Smooth muscle cell (in vitro differentiated cells): ENCODE results near the gene C4BPB. TPM values are rescaled to one million over a fixed set of nuclear protein-coding genes. Genes with fewer than 3 reads are reported as not detected.

Experiments used
- DNase-seq: peaks from one replicate; lab custom pipeline; 2025; ENCODE audit not compliant: unreplicated experiment; lab: John Stamatoyannopoulos, UW
- H2AFZ ChIP-seq: fragments of 200-600 bp; sonication (generic); 2 replicates; pipeline ENCODE4 v1.6.0; 2016; ENCODE audit warnings: antibody characterized with exemption, low read depth, mild to moderate bottlenecking
- H3F3A ChIP-seq: fragments of 200-600 bp; sonication (generic); 2 replicates; pipeline ENCODE4 v1.6.0; 2017; ENCODE audit warnings: antibody characterized with exemption, low read depth
- H3K27ac ChIP-seq: fragments of 200-600 bp; sonication (generic); 2 replicates; pipeline ENCODE4 v1.5.1; 2016; ENCODE audit warnings: low read depth, mild to moderate bottlenecking
- H3K27me3 ChIP-seq: fragments of 200-600 bp; sonication (generic); 2 replicates; pipeline ENCODE4 v1.6.1; 2016; ENCODE audit warnings: low read depth, mild to moderate bottlenecking
- H3K36me3 ChIP-seq: fragments of 200-600 bp; sonication (generic); 2 replicates; pipeline ENCODE4 v1.5.1; 2016; ENCODE audit warnings: low read depth
- H3K4me1 ChIP-seq: fragments of 200-600 bp; sonication (generic); 2 replicates; pipeline ENCODE4 v1.5.1; 2016; ENCODE audit warnings: low read depth
- H3K4me2 ChIP-seq: fragments of 200-600 bp; sonication (generic); 2 replicates; pipeline ENCODE4 v1.6.0; 2016; ENCODE audit warnings: mild to moderate bottlenecking
- H3K4me3 ChIP-seq: fragments of 200-600 bp; sonication (generic); 2 replicates; pipeline ENCODE4 v1.5.1; 2016; ENCODE audit warnings: mild to moderate bottlenecking
- H3K79me2 ChIP-seq: fragments of 200-600 bp; sonication (generic); 2 replicates; pipeline ENCODE4 v1.6.0; 2016; ENCODE audit warnings: low read depth, mild to moderate bottlenecking
- H3K9ac ChIP-seq: fragments of 200-600 bp; sonication (generic); 2 replicates; pipeline ENCODE4 v1.6.0; 2016; ENCODE audit warnings: low read depth
- H3K9me3 ChIP-seq: fragments of 200-600 bp; sonication (generic); replicated peaks from 2 replicates; pipeline ENCODE4 v1.5.1; 2016; ENCODE audit warnings: low read depth
- H4K20me1 ChIP-seq: fragments of 200-600 bp; sonication (generic); 2 replicates; pipeline ENCODE4 v1.6.0; 2016; ENCODE audit warnings: low read depth
- CTCF ChIP-seq: fragments of 200-600 bp; sonication (generic); IDR thresholded peaks from 2 replicates; pipeline ENCODE4 v1.5.1; 2017; ENCODE audit warnings: borderline replicate concordance, mild to moderate bottlenecking, antibody characterized with exemption; ENCODE audit not compliant: insufficient read depth, poor library complexity, severe bottlenecking
- WGBS: methylation state at CpG from one replicate; pipeline ENCODE4 v1.1.7; 2016; ENCODE audit warnings: low lambda C conversion rate; 5-methylcytosine and 5-hydroxymethylcytosine counted together
- polyA plus RNA-seq: library from polyadenylated mRNA; unstranded; fragments of >200 nt; fragmentation: Nextera tagmentation; extraction: Ambion mirVana; gene quantifications from 2 replicates; pipeline ENCODE4 v1.2.1, GENCODE V29; 2016
- total RNA-seq: library from RNA; depleted of rRNA; stranded (reverse); fragments of >200 nt; gene quantifications from 2 replicates; pipeline ENCODE4 v1.2.3, GENCODE V29; 2014

The C4BPB gene
- total and polyA plus RNA-seq, 2 experiments from 2014 or later: 0.99 to 1.00 TPM

GRCh38 chr1:207089627-207090355 lies 1.1 kb downstream of the C4BPB start:
- H3K27ac ChIP-seq: no peak overlapping the region
- H3K36me3 ChIP-seq: no peaks in the 10 kb centered on the region
- no peak overlapping the region for H3K4me2 ChIP-seq
- no peak for DNase-seq
- no peaks in the 10 kb centered on the region for H3K27me3 ChIP-seq
- H3K9me3 ChIP-seq: no peaks in the 10 kb centered on the region
- H3K9ac ChIP-seq: no peak overlapping the region
- no peak for TF ChIP-seq CTCF
- H2AFZ ChIP-seq: no peak overlapping the region
- H3K79me2 ChIP-seq: no peaks in the 10 kb centered on the region
- H3K4me1 ChIP-seq: no peaks in the 10 kb centered on the region
- H3F3A ChIP-seq: no peaks in the 10 kb centered on the region
- no peaks in the 10 kb centered on the region for H4K20me1 ChIP-seq
- WGBS: 96% methylated on average over 17 of the region's 17 CpGs
- no peak overlapping the region for H3K4me3 ChIP-seq

- Histone ChIP-seq H3K27me3 (no peaks in the 10 kb centered on the region), H4K20me1 (no peaks in the 10 kb centered on the region), H3F3A (no peaks in the 10 kb centered on the region), H3K9me3 (no peaks in the 10 kb centered on the region), H3K9ac (no peak overlapping the region), H3K36me3 (no peaks in the 10 kb centered on the region), H3K4me2 (no peak overlapping the region), H3K27ac (no peak overlapping the region), H2AFZ (no peak overlapping the region), H3K4me3 (no peak overlapping the region), H3K79me2 (no peaks in the 10 kb centered on the region), H3K4me1 (no peaks in the 10 kb centered on the region)
- TF ChIP-seq CTCF: no peak
- no peak for DNase-seq
- 92% methylated on average over 4 of the region's 4 CpGs for WGBS
Measured at GRCh38 chr1:207091200-207091908, 2.7 kb downstream of the C4BPB start.

GRCh38 chr1:207093944-207094343 lies 5.3 kb downstream of the C4BPB start:
- no peaks in the 10 kb centered on the region for H3K36me3 ChIP-seq
- TF ChIP-seq CTCF: no peak
- H3K27me3 ChIP-seq: no peaks in the 10 kb centered on the region
- peak overlapping the region; percentile 18 for H3K4me2 ChIP-seq
- no peak overlapping the region for H3K27ac ChIP-seq
- H3K9ac ChIP-seq: no peak overlapping the region
- 84% methylated on average over 2 of the region's 2 CpGs for WGBS
- no peak overlapping the region for H3K4me3 ChIP-seq
- no peaks in the 10 kb centered on the region for H3K4me1 ChIP-seq
- DNase-seq: no peak
- H3K9me3 ChIP-seq: no peaks in the 10 kb centered on the region
- no peaks in the 10 kb centered on the region for H4K20me1 ChIP-seq
- no peak overlapping the region for H2AFZ ChIP-seq
- H3F3A ChIP-seq: no peaks in the 10 kb centered on the region
- no peaks in the 10 kb centered on the region for H3K79me2 ChIP-seq
